GM21515 (cell line): ENCODE measurements around the gene SLC35E4.
"Not testable (repeated sequence)": the region's sequence is repeated elsewhere in the genome, so short reads cannot be mapped to it uniquely, and the experiment has no call there.

Experiments
- ATAC-seq: cut with Tn5 transposase; IDR thresholded peaks from one replicate; pipeline ENCODE4 v1.9.1; 2021; ENCODE audit not compliant: unreplicated experiment

SLC35E4 gene

GRCh38 chr22:30611197-30611596 is 24.4 kb upstream of the SLC35E4 start:
- ATAC-seq = no peak

- ATAC-seq = no peak
Measured at GRCh38 chr22:30612789-30613188, 22.8 kb upstream of the SLC35E4 start.

GRCh38 chr22:30614268-30614667 is 21.3 kb upstream of the SLC35E4 start:
- ATAC-seq = no peak

- no peak for ATAC-seq
Measured at GRCh38 chr22:30614879-30615278, 20.7 kb upstream of the SLC35E4 start.

GRCh38 chr22:30615543-30615954 is 20.0 kb upstream of the SLC35E4 start:
- ATAC-seq = no peak

GRCh38 chr22:30617819-30618218 is 17.8 kb upstream of the SLC35E4 start:
- ATAC-seq = no peak

GRCh38 chr22:30619909-30620308 is 15.7 kb upstream of the SLC35E4 start:
- ATAC-seq = not testable (repeated sequence)

- no peak for ATAC-seq
Measured at GRCh38 chr22:30626413-30626812, 9.2 kb upstream of the SLC35E4 start.

- no peak for ATAC-seq
Measured at GRCh38 chr22:30627471-30627870, 8.1 kb upstream of the SLC35E4 start.

GRCh38 chr22:30628491-30628890 is 7.1 kb upstream of the SLC35E4 start:
- no peak for ATAC-seq

GRCh38 chr22:30631469-30631868 is 4.1 kb upstream of the SLC35E4 start:
- ATAC-seq = not testable (repeated sequence)

GRCh38 chr22:30634471-30635233 is 929 bp upstream of the SLC35E4 start:
- ATAC-seq = peak; percentile 42

GRCh38 chr22:30636226-30637077 is 871 bp downstream of the SLC35E4 start:
- ATAC-seq = no peak

GRCh38 chr22:30637701-30638114 is 2.1 kb downstream of the SLC35E4 start:
- no peak for ATAC-seq

GRCh38 chr22:30640361-30640760 is 4.8 kb downstream of the SLC35E4 start:
- ATAC-seq = no peak

- no peak for ATAC-seq
Measured at GRCh38 chr22:30640839-30641430, 5.4 kb downstream of the SLC35E4 start.

- ATAC-seq = no peak
Measured at GRCh38 chr22:30643055-30643875, 7.7 kb downstream of the SLC35E4 start.

GRCh38 chr22:30646518-30647160 is 11.1 kb downstream of the SLC35E4 start:
- ATAC-seq = no peak

GRCh38 chr22:30647536-30647935 is 12.0 kb downstream of the SLC35E4 start:
- no peak for ATAC-seq

- ATAC-seq = no peak
Measured at GRCh38 chr22:30648825-30649224, 13.2 kb downstream of the SLC35E4 start.
